Fibroblast of pulmonary artery (primary cell): Measurements from ENCODE around the gene MAGI1.

Experiments
- DNase-seq: peaks from one replicate; pipeline ENCODE4 v3.0.0-alpha.2; 2010; ENCODE audit warnings: low read depth
- H3K4me3 ChIP-seq: replicated peaks from 2 replicates; pipeline ENCODE4 v1.5.1; 2011; ENCODE audit warnings: low read depth, mild to moderate bottlenecking, control low read depth, low read length, moderate library complexity
- TF ChIP-seq, protein P1 (sequence below): IDR thresholded peaks from 2 replicates; pipeline ENCODE4 v1.5.1; 2011; ENCODE audit warnings: mild to moderate bottlenecking, control low read depth, low read length, inconsistent platforms; ENCODE audit errors: missing control alignments

MAGI1 gene

DNA sequence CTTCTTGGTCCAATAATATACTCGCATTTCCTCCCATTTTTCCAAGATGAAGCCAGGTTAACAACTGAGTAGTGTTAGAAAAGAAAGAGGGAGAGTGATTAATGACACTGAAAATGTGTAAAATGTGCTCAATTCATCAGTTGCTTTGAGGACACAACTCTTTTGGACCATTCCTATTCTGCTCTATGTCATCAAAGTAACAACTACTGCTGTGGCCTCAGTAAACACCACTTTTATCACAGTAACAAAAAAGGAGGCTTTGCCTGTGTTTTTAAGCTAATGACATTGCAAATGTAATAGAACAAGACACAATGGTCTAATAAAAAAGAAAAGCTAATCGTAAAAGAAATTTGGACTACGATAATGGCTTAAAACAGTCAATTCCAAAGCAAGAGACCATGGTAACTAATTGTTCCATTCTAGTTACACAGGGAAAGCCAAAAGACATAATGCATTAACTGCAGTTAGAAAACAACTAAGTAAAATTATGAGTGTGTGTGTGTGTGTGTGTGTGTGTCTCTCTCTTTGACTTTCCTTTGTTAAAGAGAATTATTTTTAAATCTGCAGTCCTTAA lies 221.1 kb downstream of the MAGI1 start:
- TF ChIP-seq, protein P1, sequence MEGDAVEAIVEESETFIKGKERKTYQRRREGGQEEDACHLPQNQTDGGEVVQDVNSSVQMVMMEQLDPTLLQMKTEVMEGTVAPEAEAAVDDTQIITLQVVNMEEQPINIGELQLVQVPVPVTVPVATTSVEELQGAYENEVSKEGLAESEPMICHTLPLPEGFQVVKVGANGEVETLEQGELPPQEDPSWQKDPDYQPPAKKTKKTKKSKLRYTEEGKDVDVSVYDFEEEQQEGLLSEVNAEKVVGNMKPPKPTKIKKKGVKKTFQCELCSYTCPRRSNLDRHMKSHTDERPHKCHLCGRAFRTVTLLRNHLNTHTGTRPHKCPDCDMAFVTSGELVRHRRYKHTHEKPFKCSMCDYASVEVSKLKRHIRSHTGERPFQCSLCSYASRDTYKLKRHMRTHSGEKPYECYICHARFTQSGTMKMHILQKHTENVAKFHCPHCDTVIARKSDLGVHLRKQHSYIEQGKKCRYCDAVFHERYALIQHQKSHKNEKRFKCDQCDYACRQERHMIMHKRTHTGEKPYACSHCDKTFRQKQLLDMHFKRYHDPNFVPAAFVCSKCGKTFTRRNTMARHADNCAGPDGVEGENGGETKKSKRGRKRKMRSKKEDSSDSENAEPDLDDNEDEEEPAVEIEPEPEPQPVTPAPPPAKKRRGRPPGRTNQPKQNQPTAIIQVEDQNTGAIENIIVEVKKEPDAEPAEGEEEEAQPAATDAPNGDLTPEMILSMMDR: no peak
- DNase-seq: no peak
- no peak overlapping the region for H3K4me3 ChIP-seq

DNA sequence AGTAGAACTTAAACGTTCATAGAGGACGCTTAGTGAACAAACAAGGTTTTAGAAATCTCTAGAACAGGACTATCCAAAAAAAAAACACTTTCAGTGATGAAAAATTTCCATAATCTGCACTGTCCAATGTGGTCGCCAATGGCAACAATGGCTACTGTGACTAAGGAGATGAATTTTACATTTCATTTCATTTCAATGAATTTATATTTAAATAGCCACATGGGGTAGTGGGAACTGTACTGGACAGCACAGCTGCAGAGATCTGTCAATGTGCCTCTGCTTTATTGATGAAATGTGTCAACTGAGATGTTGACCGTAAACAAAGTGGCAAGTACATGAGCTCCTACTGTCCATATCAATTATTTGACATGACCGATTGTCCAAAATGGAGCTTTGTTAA lies 222.5 kb downstream of the MAGI1 start:
- no peak for DNase-seq
- TF ChIP-seq, protein P1: no peak
- H3K4me3 ChIP-seq: no peak overlapping the region

DNA sequence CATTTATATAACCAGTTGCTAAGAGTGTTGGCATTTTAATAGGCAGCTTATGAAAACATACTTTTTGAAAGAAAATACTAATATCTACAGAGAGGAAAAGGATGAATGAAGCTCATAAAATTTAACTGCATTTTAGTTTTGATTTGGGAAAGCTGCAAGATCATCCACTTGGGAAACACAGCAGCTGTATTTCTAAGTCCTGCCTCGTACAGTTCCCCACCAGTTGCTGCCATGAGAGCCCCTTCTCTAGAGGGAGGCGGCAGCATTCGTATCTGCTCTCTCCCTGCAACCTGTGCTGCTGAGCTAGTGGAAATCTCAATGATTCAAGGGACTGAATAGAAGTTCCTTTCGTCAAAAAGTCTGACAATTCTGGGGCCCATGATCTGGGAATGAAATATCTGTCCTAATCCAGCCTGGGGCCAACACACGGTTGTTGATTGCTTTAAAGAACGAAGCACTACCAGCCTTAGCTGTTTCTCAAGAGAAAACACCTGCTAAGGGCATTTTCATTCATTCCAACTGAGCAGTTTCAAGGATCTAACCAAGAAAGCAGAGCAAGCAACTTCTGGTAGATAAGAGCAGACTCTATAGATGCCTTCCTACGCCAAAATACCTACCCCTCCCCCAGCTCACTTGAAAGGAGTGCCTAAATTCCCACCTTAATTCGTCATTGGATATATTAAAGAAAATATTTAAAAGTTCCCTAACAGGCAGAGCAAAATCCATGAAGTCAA lies 223.7 kb downstream of the MAGI1 start:
- TF ChIP-seq, protein P1: no peak
- H3K4me3 ChIP-seq: no peak overlapping the region
- DNase-seq: no peak

DNA sequence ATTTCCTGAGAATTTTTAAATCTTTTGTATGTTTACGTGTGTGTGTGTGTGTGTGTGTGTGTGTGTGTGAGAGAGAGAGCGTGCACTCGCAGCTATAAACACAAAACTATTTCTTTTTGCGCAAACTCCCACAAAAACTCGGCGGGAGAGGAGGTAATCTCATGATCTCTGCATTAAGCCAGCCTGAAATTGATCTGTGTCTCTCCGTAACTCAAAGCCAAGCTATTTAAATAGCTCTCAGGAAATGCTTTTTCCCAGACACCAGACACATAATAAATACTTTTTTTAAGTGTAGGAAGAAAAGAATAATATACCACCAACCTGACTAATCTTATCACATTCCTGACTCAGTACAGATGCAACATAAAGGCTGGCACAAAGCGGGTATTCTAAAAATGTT lies 226.8 kb downstream of the MAGI1 start:
- no peak for DNase-seq
- TF ChIP-seq, protein P1: no peak
- H3K4me3 ChIP-seq: no peak overlapping the region

DNA sequence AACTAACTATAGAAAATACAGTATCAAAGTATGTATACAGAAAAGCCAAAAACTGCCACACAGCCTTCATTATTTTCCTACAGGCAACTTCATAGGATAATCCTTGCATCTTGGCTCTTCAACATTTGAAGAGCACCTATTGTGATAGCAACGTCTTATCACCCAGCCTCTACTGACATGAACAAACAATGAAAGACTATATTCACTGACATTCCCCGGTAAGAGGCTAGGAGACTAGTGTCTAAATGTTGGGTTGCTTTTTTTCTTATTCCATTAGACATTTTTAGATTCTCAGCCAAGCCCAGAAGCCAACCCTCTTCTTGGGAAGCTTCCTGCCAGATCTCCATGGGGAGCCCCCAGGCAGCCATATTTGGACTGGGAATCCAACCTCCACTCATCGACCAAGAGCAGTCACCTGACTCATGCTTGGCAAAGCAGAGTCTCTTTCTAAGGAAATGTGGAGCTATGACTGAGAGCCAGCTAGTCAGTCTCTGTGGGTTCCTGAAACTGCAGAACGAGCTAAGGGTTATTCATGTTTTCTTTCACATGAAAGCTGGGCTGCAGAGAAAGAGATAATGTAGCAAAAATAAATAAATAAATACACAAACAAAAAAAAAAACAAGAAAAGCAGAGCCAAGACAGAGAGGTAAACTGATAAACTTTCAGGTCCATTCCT lies 227.5 kb downstream of the MAGI1 start:
- H3K4me3 ChIP-seq: no peak overlapping the region
- TF ChIP-seq, protein P1: no peak
- DNase-seq: peak; percentile 55

DNA sequence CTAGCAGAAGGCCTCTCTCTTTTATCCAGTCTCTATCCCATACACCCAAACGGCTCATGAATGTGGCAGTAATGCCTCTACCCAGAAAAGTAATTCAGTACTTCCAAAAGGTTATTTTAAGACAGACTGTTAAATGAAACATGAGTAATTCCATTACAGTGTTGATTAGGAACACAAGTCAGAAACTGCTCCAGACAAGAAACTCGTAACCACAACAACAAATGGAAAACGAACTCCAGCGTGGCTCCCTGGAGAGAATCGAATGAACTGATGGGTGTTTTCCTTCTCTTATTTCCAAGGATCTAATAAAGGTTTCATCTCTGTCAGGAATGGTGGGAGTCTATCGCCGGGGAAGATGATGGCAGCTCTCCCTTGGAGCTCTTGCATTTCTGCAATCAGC lies 228.4 kb downstream of the MAGI1 start:
- DNase-seq: no peak
- TF ChIP-seq, protein P1: no peak
- H3K4me3 ChIP-seq: no peak overlapping the region
